Limb (tissue), 2 donors: ENCODE data around the gene TCF7L2.

Source experiments
- DNase-seq, 2 donors: peaks; one replicate each; pipeline ENCODE4 v3.0.0-alpha.2; 2016; ENCODE audit errors: extremely low spot score in 2 of 2

The TCF7L2 gene

DNA sequence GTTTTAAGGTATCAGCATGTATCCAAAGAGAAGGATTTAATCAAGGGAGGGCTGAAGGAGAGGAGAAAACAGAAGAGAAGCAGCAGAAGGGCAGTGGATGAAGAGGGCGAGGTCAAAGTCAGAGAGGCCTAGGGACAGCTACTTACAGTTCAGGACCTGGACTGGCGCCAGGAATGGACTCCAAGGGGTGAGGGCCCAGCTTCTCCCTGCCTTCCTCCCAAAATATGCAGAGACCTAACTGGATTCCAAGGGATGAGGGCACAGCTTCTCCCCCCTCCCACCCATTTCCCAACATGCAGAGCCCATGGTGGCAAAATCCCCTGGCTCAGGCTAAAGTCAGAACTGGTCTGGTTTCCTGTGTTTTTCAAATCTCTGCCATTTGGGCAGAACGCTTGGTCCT is 3.4 kb upstream of the TCF7L2 start:
- DNase-seq, result no peak

DNA sequence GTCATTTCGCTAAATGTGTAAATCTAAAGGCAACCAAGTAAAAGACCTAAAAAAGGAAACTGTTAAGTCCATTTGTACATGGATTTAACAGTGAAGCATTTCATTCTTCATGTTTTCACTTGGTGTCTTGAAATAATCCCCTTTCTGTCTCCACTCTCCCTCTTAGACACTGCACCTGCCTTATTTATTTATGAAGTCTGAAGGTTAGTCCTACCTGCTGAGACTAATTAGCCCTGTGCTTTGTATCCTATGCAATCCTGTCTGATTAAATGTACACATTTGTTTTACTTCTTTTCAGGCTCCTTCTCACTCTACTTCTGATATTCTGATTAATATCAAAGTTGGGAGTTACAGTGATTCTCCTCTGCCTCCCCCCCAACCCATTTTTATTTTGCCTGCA is 1.9 kb upstream of the TCF7L2 start:
- DNase-seq, result no peak

DNA sequence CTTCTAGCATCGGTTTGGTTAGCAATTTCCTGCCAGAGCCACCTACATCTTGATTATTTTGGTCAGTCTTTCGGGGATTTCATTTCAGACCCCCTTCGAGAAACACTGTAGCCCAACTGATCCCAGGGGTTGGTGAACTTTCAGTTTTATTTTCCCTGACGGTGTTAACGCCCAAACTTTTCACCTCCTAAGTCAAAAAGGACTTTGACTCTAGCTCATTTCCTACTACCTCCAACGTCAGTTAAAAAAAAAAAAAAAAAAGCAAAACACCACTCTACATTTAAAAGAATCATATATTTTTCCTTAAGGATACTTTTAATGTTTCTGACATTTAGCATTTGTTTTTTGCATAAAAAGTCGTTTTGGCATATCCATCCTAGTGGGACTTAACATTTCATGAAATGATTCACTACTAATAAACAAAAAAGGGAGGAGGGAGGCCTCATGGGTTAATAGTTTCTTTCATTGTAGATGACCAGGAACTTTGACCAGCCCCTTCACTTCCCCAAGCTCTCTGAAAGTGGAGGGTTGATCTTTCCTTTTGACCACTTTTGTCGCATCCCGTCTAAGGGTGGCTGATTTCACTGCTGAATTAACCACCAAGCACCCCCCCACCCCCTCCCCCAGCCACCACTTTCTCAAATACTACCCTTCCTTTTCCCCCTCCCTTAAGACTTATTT is 764 bp upstream of the TCF7L2 start:
- DNase-seq, result no peak

DNA sequence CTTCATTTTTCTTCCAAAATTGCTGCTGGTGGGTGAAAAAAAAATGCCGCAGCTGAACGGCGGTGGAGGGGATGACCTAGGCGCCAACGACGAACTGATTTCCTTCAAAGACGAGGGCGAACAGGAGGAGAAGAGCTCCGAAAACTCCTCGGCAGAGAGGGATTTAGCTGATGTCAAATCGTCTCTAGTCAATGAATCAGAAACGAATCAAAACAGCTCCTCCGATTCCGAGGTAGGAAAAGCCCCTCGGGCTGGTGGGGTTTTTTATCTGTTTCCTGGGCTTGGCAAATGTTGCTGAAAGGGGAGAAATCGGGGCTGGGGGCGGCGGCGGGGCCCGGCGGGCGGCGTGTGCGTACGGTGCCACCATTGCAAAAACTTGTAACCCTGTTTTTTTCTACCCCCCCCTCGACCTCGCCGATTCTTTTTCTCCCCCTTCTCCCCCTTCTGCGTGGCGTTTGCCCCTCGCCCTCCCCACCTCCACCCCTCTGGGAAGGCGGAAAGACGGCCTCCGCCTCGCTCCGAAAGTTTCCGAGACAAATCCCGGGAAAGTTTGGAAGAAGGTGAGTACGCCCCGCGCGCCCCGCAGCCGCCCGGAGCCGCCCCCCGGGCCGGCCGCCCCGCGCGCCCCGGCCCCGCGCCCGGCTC is 789 bp downstream of the TCF7L2 start:
- peak in 1 of 2 donors; percentile 74 for DNase-seq

DNA sequence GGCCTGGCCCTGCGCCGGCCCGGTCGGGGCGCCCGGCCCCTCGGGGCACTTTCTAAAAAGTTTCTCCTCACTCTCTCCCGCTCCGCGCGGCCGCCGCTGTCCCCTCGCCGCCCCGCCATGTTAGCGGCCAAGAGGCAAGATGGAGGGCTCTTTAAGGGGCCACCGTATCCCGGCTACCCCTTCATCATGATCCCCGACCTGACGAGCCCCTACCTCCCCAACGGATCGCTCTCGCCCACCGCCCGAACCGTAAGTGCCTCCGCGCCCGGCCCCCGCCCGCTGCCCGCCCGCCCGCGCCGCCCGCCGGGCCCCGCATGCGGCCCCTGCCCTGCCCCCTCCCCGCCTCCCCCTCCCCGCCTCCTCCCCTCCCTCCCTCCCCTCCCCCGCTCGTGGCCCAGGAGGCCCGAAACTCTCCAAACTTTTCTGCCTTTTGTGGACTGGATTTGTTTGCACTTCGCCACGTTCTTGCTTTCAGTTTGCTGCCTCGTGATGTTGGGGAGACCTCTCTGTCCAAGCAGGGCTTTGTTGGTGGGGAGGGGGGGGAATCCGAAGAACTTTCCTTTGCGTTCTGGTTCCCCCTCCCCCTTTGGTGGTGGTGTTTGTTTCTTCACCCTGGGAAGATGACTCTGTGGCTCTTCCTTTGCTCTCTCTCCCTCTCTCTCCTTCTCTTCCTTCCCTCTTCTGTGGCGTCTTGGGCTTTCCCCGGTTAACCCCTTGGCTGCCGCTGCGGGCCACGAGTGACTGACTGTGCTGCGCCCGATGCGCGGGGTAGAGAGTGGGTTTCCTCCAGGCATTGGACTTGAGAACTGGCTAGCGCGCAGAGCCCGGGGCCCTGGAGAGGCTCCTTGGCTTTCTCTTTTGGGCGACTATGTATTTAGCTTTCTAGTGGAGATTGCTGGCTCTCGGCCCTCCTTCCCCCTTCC is 1.6 kb downstream of the TCF7L2 start:
- DNase-seq, result peak; percentile 67 to 85

DNA sequence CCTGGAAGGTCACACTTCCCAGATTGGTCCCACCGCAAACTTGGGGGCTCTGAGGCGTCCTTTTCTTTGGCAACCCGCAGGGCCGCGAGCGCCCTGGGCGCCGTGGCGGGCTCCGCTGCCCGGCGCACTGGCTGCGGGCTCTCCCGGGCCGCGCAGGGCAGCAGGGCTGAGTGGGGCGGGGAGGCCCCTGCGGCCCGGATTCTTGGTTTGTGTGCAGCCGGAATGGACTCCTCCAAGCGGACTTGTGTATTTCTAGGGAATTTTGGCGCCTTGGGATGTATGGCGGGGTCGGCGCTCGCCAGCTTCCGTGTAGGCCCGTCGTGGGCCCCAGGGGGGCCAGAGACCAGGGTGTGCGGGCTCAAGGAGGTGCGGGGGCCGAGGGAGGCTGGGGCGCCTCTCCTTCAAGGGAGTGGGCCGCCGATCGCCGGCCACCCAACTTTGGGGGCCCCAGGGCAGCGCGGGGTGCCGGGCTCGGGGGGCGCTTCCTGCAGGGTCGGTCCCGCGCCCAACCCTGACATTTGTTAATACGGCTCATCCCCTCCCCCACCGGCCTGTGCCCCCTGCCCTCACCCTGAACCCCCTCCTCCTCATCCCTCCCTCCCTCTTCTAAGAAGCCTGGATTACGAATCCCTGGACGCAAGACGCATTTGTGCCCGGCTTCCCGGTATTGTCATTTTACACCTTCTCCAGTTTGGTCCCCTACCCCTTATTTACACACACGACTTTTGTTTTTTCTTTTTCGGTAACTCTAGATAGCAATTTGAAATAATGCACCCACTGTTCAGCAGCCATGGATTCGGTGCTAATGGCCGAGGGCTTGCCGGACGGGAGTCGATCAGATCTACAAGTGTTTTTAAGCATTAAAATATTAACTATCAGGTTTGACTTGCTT is 2.5 kb downstream of the TCF7L2 start:
- peak in 1 of 2 donors; percentile 66 for DNase-seq

DNA sequence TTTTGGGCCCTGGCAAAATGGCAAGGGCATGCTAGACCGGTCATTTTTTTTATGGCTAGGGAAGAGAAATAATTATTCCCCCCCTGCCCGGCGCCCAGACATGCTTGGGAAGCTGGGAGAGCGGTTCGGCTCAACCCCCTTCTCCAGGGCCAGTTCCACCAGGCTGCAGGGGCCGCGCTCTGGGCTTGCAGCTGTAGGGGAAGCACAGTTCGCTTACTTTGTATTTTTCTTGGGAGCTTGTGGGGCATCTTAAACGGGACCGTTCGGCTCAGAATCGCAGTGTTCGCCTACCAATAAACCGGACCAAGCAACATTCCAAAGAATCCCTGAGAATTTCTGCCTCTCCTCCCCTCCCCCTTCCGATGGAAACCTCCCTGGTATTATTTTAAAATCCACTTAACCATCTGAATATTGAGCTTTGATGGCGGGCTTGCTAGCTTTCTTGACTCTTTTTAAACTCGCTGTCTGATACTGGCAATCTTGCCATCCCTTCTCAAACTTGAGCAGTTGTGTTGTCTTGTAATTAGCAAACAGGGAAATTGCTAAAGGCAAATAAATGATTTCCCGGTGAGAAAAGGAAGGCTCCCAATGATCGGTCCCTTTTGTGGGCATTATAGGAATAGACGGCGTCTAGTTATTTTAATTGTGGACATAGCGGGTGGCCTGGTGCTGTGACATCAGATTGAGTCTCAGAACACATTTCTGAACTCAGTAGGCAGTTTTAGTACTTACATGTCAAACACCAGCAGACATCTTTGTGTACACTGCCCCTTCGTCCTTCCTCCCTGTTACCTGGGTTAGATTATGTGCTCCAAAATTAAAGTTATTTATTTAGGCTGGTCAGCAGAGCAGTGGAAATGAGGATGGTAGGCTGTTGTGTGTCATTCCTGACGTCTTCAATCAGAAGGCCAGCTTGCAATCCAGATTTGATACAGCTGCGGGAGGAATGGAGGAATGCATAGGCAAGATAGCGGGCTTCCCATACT is 3.4 kb downstream of the TCF7L2 start:
- DNase-seq, result peak; percentile 21 to 69

DNA sequence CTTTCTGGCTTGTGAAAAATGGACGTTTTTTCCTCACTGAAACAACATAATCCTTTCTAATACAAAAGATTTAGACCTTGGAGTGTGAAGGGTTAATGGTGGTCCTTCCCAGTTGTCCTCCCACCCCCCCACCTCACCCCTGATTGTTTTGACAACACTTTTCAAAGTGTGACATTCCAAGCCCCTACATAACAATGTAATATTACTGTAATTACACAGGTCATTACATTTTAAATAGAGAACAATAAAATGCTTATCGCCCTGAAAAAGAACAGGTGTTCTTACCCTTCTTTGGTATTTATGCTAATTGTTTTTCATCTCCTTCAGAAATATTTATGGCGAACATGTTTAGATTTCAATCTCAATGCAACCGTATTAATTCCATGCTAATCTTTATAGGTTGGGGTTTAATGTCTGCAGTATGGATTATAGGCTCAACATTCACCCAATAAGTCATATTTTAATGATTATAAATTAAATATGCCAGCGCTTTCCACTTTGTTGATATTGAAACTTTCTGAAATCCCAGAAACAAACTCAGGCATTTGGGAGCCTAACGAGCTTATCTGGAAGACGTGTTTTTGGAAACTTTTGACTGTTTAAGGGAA is 5.0 kb downstream of the TCF7L2 start:
- no peak for DNase-seq

DNA sequence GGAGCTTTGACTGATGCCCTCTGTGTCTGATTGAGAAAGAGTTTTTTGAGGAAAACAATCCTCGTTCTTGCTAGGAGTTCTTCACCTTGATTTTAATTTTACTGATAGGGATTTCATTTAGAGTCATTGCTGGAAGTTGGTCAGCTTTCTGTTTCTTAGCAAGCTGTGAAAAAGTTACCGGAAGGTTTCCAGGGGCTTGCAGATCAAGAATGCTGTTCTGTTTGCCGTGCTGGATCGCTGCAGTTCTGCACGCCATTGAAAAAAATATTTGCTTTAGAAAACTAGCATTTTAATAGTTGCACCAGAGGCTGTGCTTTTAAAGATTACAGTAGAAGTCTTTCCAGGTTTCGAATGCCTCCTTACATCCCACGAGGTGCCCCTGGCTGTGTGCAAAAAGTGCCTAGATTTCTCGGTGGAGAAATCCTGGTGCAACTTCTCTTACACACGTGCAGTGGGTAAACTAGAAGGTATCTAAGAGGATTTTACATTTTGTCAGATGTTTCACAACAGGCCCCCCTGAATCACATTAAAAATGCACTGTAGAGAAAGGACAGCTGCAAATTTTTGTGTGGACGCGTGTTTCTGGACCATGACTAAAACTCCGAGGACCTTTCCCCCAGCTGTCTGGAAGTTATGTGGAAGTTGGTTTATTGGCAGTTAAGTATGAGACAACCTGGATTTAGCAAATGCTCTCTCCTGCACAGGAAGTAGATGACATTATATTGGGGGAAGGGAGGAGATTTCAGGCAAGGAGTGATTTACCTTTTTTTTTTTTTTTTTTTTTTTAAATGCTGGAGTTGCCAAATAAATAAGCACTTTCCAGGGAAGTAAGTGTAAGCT is 5.8 kb downstream of the TCF7L2 start:
- DNase-seq, result peak; percentile 45 to 70

DNA sequence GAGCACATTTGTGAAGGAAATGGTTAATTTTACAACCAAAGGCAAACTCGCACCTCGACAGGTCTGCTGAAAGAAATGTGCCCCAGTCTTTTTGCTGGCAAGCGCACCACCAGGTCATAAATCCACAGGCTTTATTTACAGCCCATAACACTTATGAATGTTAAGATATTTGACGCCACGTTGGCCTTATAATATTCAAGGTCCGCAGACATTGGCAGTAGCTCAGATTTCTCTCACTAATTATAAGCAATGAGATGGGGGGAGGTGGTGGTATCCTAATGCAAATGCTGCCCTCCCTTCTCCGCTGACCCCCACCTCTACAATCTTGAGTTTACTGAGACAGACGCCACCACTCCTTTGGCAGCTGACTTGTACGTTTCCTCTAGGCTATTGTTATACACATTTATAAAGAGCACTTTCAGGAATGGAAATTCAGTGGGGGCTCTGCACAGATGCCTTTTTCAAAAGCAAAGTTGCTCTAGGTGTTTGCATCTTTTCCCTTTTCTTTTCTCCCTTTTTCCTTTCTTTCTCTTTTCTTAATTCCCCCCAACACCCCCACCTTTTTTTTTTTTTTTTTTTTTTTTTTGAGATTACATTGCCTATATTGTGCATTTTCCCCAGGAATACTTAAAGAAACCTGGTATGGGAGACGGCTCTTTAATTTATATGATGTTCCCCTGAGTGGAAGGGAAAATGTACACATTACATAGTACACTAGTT is 6.7 kb downstream of the TCF7L2 start:
- DNase-seq, result peak in 1 of 2 donors; percentile 28

DNA sequence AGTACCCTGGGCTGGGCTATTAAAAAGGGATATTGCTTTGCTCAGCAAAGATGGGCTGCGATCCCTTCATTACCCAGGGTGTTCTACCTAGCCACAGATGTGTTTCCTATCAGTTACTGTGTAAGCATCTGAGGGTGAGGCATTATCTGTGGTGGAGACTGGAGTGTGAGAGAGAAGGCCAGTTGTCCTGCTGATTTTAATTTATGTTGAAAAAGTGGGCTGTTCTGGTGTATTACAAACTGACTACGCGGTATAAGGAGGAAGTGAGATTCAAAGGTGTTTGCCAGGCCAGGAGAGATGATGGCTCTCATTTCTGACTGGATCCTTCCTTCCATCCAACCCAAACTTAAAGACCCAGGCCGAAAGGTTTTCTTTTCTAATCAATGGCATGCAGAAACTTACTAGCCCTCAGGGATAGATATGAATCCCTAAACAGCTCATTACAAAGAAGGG is 7.6 kb downstream of the TCF7L2 start:
- DNase-seq, result no peak

DNA sequence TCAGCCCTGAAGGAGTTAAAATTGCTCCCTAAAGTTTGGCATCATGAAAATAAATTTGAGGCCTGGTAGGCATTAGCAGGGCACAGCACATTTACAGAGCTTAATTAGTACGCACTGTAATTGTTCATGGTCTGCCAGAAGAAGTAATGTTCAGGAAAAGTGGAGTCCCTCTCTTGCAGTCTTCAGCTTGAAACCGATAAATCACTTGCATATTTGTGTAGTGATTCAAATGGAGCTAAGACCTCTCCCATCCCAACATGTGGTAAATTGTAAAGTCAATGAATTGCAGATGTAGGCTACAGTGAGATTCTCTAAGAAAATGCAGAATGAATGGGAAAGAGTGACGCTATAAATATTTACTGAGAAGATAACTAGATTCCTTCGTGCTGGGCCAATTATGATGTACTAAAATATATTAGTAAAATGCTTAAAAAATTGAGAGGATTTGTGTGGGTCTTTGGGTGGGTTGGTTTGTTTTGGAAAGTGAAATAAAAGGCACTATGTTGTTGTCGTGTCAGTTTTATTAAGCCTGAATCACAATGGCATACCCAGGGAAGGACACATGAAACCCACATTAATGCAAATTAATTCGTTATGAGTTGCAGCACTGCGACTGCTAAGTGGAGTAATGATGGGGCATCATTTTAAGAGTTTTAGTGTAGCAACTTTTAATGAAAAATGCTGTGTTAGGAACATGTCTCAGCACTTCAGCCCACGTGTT is 8.4 kb downstream of the TCF7L2 start:
- DNase-seq, result peak in 1 of 2 donors; percentile 81

DNA sequence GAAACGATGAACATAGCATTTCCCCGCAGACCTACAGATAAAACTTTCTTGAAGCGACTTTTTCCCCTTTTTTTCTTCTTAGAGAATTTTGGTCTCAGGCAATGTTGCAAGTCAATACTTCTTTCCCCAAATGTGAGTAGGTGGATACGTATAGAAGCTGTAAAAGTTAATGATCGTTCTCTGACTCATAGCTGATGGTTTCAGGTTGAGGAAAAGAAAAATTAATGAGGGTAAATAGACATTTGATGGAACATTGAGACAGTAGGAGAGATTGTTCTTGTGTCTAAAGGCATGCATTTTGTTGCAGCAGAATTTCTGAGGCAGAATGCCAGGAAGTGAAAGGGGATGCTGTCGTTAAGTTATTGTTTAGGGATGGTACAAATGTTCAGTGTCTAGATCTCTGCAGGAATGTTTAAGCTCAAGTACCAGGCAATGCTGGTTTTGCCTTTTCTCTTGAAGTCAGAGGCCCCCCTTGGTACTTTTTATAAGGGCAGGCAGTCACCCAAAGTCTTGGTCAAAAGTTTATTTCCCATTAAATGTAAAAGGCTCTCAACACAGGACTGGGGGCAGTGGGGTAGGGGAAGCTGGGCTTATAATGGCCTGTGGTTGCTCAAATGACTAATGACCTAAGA is 9.3 kb downstream of the TCF7L2 start:
- DNase-seq, result peak in 1 of 2 donors; percentile 52

DNA sequence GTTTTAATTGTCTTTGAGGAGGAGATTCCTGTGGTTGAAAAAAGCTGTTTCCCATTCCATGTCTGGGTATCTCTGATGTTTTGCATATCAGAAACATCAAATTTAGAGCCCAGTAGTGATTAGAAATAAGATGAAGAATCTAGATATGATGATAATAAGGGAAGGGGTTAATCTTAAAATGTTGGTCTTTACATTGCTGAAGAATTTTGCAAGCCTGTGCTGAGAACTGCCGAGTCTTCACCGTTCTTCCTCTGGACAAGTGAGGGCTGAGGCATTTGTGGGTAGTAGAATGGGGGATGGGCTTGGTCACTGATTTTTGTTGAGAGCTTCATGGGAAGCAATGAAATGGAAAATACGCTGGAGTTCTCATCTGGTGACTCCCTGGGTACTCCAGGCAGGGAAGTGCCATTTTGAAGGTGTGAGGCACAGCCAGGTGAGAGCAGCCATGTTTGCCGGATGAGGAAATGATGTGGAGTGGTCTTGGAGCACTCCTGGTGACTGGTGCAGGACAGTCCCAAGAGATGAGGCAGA is 10.2 kb downstream of the TCF7L2 start:
- no peak for DNase-seq

DNA sequence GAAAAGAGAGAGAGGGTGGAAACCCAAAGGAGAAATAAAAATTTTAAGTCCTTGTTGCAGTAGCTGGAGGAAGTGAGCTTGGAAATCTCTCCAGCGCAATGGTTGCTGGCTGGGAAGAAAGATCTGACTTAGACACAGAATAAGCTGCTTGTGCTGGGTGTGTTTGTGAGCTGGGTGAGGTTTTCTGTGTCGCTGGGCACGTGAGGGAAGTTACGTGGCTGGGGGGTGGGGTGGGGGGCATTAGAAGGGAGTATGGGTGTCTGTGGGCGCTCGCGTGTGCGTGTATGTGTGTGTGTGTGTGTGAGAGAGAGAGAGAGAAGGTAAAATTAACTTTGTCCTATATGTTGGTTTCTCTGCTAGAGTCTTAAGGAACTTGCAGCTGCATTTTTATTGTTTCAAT is 11.6 kb downstream of the TCF7L2 start:
- no peak for DNase-seq

DNA sequence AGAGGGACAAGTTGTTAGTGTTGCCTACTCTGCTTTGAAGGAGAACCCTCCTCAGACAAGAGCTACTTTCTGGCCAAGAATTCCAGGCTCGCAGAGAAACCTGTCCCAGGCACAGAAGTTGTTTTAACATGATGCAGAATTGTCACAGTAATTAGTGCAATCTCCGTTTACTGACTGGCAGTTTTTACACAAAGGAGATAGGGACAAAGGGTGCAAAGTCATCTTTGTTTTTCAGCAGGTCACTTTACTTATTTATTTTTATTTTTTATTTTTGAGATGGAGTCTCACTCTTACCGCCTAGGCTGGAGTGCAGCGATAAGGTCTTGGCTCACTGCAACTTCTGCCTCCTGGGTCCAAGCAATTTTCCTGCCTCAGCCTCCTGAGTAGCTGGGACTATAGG is 12.3 kb downstream of the TCF7L2 start:
- no peak for DNase-seq

DNA sequence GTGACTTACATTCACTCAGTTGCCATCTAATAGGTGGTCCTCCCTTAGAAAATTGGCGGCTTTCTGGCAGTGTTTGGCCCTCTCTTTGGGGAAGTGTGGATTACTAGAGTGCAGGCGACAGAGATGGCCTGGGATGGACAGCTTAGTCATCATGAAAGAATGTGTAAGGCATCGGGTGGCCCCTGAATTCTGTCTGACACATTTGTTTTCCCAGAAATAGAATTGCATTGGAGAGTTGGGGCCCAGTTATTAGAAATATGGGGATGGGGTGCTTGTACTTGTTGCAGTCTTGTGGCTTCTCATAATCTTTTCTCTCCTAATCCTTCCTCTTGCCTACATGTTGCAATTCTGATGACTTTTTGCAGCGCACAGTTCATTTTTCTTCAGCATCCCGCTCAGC is 13.8 kb downstream of the TCF7L2 start:
- DNase-seq, result no peak
